Measurements from ENCODE around the gene ZNF175.

Gene ZNF175

DNA sequence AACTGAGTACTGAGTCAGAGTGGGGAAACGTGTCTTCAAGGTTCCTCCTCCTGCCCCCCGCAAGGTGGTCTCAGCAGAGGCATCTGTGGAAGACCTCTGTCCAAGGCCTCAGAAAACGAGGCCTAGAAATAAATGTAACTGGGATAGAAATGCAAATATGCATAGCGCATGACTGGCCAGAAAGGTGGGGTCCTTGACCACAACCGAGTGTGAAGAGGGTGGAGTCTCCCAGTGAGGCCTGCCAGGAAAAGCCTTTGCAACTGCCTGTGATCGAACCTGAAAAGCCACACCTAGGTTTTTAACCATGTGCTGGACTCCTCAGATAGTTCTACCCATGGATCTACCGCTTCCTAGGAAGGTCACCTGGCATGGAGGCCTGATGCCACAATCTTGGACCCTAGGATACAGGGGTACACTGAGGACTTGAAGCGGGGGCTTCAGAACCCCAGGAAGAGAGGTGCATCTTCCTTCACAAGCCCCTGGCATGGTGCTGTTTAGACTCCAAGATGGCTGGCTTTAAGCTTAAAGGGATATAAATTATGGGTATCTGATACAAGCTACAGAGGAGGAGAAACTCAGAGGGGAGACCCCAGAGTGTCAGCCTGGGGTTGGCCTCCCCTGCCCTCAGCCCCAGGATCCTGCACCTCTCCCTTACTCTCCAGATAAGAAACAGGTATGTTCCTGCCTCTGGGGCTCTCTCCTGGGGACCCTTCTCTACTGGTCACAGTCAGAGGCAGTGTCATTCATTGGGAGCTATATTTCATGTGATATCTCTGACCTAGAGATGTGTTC, 21.4 kb upstream of the ZNF175 start:
- no peak for DNase-seq (ENCODE audit: low read depth)

GRCh38 chr19:51550848-51551672, 20.0 kb upstream of the ZNF175 start:
- no peak for DNase-seq (ENCODE audit: low read depth)

GRCh38 chr19:51551673-51552432, 19.2 kb upstream of the ZNF175 start:
- no peak for DNase-seq (ENCODE audit: low read depth)

DNA sequence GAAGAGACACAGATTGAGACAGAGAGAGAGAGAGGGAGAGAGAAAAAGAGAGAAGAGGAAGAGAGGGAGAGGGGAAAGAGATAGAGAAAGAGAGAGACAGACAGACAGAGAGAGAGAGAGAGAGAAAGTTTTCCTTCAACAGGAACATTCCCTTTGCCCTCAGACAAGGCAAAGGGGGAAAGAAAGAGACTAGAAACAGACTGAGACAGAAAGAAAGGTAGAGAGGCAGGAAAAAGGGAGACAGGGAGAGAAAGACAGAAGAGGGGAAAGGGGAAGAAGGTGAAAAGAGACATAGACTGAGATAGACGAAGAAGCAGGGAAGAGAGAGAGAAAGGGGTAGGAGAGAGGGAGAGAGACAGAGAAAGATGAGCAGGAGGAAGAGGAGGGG, 18.5 kb upstream of the ZNF175 start:
- DNase-seq (ENCODE audit: low read depth) = no peak

- DNase-seq (ENCODE audit: low read depth) = peak; percentile 47
Measured at GRCh38 chr19:51552996-51553725, 17.9 kb upstream of the ZNF175 start.

GRCh38 chr19:51559240-51559639, 11.8 kb upstream of the ZNF175 start:
- DNase-seq (ENCODE audit: low read depth) = no peak

GRCh38 chr19:51560339-51560738, 10.7 kb upstream of the ZNF175 start:
- DNase-seq (ENCODE audit: low read depth) = no peak

- no peak for DNase-seq (ENCODE audit: low read depth)
Measured at GRCh38 chr19:51564791-51565190, 6.3 kb upstream of the ZNF175 start.

- DNase-seq (ENCODE audit: low read depth) = no peak
Measured at GRCh38 chr19:51565583-51565982, 5.5 kb upstream of the ZNF175 start.

DNA sequence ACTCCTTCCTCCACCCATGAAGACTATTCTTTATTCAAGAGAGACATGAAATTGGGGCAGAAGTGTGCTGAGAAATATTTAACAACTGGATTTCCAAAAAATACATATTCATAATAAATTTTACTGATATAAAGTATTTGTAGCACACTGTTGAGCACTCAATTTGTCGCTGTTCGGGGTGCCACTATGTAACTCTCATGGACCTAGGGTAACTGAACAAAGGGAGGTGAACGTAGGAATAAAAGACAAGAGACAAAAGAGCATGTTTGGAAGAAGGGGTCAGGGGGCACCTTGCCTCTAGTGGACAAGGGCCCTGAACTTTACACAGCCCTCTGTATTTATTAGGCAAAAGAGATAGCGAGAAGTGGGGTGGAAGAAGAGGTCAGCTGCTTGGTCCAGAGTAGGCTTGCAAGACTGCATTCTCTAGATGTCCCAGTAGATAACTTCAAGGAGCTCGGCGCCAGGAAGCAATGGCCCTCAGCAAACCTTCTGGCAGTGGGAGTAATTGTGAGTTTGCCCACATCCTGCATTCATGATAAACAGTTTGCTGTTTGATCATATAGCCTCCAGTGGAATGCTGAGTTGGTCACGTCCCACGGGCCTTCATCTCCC, 4.5 kb upstream of the ZNF175 start:
- no peak for DNase-seq (ENCODE audit: low read depth)

- DNase-seq (ENCODE audit: low read depth) = no peak
Measured at GRCh38 chr19:51567583-51567982, 3.5 kb upstream of the ZNF175 start.

DNA sequence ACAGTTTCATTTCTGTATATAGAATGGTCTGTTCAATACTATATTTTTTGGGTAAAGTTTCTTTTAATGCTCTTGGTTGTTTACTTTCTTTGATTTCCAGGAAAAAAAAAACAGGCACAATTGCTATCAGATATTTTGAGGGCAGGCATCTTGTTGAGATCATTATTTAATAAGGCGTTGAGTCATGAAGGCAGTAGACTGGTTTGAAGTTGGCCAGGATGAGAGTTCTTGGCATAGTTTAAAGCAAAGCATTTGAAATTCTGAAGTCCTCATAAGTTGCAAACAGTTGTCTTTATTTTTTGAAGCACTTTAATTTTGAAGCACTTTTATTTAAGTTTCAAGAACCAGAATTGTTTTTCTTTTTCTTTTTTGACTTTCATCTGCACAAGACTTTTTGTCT, 2.6 kb upstream of the ZNF175 start:
- no peak for DNase-seq (ENCODE audit: low read depth)

DNA sequence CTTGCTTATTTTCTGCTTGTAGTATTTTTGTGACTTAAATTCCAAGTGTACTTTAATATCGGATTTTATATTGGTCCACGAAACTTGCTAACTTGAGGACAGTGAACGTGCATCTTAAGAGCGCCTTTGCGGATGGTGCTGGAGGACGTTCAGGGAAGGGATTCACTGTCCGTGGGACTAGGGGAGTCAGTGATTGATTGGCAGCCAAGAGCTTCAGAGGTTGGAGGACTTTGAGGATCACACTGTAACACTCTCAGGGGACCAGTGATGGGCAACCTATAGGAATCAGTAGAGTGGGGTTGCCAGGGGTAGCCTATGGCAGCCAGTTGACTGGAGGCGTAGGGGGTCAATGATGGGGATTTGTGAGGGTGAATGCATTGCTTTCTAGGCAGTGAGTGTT, 516 bp downstream of the ZNF175 start:
- no peak for DNase-seq (ENCODE audit: low read depth)

GRCh38 chr19:51572410-51572809, 1.3 kb downstream of the ZNF175 start:
- no peak for DNase-seq (ENCODE audit: low read depth)

DNA sequence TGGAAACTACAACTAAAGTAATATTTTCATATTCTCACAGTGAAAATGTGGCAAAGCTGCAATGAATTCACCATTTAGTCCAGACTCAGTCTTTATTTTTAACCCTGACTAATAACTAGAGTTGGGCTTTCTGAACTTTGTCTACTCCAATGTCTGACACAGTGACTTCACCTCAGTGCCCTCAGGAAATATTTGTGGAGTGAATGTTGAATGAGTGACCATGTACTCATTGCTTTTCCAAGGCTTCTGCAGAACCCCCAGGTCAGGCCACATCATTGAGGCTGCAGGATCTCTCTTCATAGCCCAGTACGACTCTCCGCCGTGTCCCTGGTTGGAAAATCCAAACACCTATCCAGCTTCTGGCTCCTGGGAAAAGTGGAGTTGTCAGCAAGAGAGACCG, 1.8 kb downstream of the ZNF175 start:
- no peak for DNase-seq (ENCODE audit: low read depth)

DNA sequence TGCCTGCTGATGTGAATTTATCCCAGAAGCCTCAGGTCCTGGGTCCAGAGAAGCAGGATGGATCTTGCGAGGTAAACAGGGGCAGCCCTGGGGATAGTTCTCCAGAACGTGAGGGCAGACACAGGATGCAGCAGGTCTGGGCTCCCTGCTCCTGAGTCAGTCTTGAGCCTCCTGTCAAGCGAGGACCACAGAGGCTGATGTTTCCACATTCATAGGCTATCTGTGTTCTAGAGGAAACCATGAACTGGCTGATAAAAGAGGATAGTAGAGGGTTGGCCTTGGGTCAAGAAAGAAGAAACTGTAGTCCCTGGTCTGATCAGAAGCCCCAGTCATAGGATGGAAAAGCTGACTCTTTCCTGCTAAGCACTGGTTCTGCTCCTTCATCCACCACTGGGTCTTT, 2.2 kb downstream of the ZNF175 start:
- DNase-seq (ENCODE audit: low read depth) = no peak

GRCh38 chr19:51576850-51577249, 5.8 kb downstream of the ZNF175 start:
- no peak for DNase-seq (ENCODE audit: low read depth)

- no peak for DNase-seq (ENCODE audit: low read depth)
Measured at GRCh38 chr19:51586103-51586728, 15.1 kb downstream of the ZNF175 start.

- no peak for DNase-seq (ENCODE audit: low read depth)
Measured at GRCh38 chr19:51586799-51587198, 15.7 kb downstream of the ZNF175 start.

GRCh38 chr19:51587264-51588191, 16.4 kb downstream of the ZNF175 start:
- no peak for DNase-seq (ENCODE audit: low read depth)

Data from activated T-cell treated with anti-CD3 and anti-CD28 coated beads for 48 hours (primary cell).